GM12865 (cell line): ENCODE data around the gene OSBPL1A.
A peak's percentile ranks its signal among the peaks of the same experiment; 100 is the strongest.

Experiments used
- DNase-seq: peaks from one replicate; pipeline ENCODE4 v3.0.0; 2010; ENCODE audit warnings: low read depth
- H3K4me3 ChIP-seq: 2 replicates; pipeline ENCODE4 v1.5.1; 2011; ENCODE audit warnings: mild to moderate bottlenecking, low read depth, low read length, control low read depth
- TF ChIP-seq, protein P1 (sequence below): IDR thresholded peaks from 2 replicates; pipeline ENCODE4 v1.5.1; 2011; ENCODE audit warnings: low read length, control low read depth, low read depth, inconsistent platforms; ENCODE audit not compliant: insufficient read depth; ENCODE audit errors: missing control alignments

OSBPL1A gene

DNA sequence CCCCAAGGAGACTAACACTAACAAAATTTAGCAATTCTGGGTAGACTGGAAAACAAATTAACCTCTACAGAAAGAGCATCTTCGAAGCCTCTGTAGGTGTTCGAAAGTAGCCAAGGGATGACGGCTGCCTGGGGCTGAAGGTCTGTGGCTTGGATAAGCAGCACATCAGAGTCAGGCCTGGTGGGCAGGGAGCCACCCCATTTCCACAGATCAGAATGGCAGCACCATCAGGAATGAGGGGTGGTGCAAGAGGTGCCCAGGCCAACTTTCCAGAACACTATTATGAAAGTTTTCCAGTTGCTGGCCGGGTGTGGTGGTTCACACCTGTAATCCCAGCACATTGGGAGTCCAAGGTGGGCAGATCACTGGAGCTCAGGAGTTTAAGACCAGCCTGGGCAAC, 200.9 kb downstream of the OSBPL1A start:
- TF ChIP-seq, protein P1, sequence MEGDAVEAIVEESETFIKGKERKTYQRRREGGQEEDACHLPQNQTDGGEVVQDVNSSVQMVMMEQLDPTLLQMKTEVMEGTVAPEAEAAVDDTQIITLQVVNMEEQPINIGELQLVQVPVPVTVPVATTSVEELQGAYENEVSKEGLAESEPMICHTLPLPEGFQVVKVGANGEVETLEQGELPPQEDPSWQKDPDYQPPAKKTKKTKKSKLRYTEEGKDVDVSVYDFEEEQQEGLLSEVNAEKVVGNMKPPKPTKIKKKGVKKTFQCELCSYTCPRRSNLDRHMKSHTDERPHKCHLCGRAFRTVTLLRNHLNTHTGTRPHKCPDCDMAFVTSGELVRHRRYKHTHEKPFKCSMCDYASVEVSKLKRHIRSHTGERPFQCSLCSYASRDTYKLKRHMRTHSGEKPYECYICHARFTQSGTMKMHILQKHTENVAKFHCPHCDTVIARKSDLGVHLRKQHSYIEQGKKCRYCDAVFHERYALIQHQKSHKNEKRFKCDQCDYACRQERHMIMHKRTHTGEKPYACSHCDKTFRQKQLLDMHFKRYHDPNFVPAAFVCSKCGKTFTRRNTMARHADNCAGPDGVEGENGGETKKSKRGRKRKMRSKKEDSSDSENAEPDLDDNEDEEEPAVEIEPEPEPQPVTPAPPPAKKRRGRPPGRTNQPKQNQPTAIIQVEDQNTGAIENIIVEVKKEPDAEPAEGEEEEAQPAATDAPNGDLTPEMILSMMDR: no peak
- no peak for DNase-seq
- H3K4me3 ChIP-seq: no peak overlapping the region

DNA sequence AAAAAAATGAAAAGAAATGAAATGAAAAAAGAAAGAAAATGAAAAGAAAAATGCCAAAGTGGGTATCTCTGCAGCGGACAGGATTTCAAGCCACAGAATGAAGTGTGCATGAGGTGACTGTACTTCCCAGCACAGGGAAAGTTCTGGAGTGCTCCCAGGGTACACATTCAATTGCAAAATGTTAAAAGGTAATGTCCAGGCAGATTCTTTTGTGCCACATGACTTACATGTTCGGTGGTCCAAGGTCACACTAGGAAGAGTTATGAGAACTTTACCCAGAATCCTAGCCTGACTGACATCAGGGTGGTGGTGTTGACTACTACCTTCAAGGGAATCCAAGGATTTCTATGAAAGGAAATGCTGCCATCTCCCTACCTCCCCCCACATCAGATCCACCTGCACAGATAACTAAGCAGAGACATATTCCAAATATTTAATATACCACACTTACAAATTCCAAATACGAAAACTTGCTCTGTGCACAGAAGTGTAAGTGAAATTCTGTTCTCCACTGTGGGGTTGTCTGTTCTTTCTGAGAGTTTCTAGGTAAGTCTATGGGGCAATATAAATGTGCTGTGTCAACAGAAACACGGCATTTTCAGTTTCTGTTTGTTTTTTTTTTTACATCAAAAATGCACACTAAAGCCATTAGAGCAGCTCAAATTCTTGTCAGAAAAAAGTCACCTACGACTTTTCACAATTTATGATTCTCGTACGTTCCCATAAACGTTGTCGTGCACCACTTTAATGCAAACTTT, 202.1 kb downstream of the OSBPL1A start:
- no peak overlapping the region for H3K4me3 ChIP-seq
- DNase-seq: no peak
- TF ChIP-seq, protein P1: no peak

GRCh38 chr18:24190590-24190989, 207.0 kb downstream of the OSBPL1A start:
- no peak overlapping the region for H3K4me3 ChIP-seq
- TF ChIP-seq, protein P1: no peak
- no peak for DNase-seq

- DNase-seq: no peak
- H3K4me3 ChIP-seq: no peak overlapping the region
- TF ChIP-seq, protein P1: no peak
These were observed 207.8 kb downstream of the OSBPL1A start for GRCh38 chr18:24189664-24190346.

GRCh38 chr18:24189007-24189528, 208.6 kb downstream of the OSBPL1A start:
- TF ChIP-seq, protein P1: no peak
- DNase-seq: peak; percentile 65
- no peak overlapping the region for H3K4me3 ChIP-seq

- no peak for DNase-seq
- H3K4me3 ChIP-seq: no peak overlapping the region
These were observed 209.5 kb downstream of the OSBPL1A start for GRCh38 chr18:24188120-24188519.

More at GRCh38 chr18:24188120-24188519, 209.5 kb downstream of the OSBPL1A start:
- TF ChIP-seq, protein P1: no peak
